Astrocyte (in vitro differentiated cells and primary cell): ENCODE results near the gene ACOT12. TPM values are rescaled to one million over a fixed set of nuclear protein-coding genes. Genes with fewer than 3 reads are reported as not detected.

Experiments used
- DNase-seq: peaks from one replicate; pipeline ENCODE4 v3.0.0-alpha.2; 2010; ENCODE audit warnings: low read depth
- FAIRE-seq: peaks from 2 replicates; lab custom pipeline; 2011; peaks lifted over from hg19 to GRCh38; lab: Jason Lieb, UNC
- H2AFZ ChIP-seq: 2 replicates; pipeline ENCODE4 v1.6.0; 2012; ENCODE audit warnings: low read depth, low read length, inconsistent platforms
- H3K27ac ChIP-seq: 2 replicates; pipeline ENCODE4 v1.5.1; 2011; ENCODE audit warnings: low read depth, low read length, inconsistent platforms
- H3K27me3 ChIP-seq: 2 replicates; pipeline ENCODE4 v1.6.0; 2011; ENCODE audit warnings: low read length, inconsistent platforms; ENCODE audit not compliant: insufficient read depth
- H3K36me3 ChIP-seq: 2 replicates; pipeline ENCODE4 v1.5.1; 2011; ENCODE audit warnings: low read length, inconsistent platforms; ENCODE audit not compliant: insufficient read depth
- H3K4me1 ChIP-seq: 2 replicates; pipeline ENCODE4 v1.5.1; 2011; ENCODE audit warnings: low read length, inconsistent platforms; ENCODE audit not compliant: insufficient read depth
- H3K4me2 ChIP-seq: 2 replicates; pipeline ENCODE4 v1.6.0; 2012; ENCODE audit warnings: low read length, inconsistent platforms
- H3K4me3 ChIP-seq: 2 replicates; pipeline ENCODE4 v1.5.1; 2011; ENCODE audit warnings: low read depth, mild to moderate bottlenecking, low read length, inconsistent platforms; ENCODE audit not compliant: insufficient read depth
- H3K79me2 ChIP-seq: 2 replicates; pipeline ENCODE4 v1.6.0; 2012; ENCODE audit warnings: mild to moderate bottlenecking, low read length, inconsistent platforms; ENCODE audit not compliant: insufficient read depth
- H3K9ac ChIP-seq: 2 replicates; pipeline ENCODE4 v1.6.0; 2012; ENCODE audit warnings: mild to moderate bottlenecking, low read length, inconsistent platforms
- H3K9me3 ChIP-seq: 2 replicates; pipeline ENCODE4 v1.5.1; 2012; ENCODE audit warnings: low read depth, mild to moderate bottlenecking, low read length, inconsistent platforms; ENCODE audit not compliant: insufficient read depth
- H4K20me1 ChIP-seq: 2 replicates; pipeline ENCODE4 v1.6.0; 2012; ENCODE audit warnings: low read length, inconsistent platforms; ENCODE audit not compliant: insufficient read depth
- H3K27ac Mint-ChIP-seq: one replicate; pipeline ENCODE4 v1.8.0; 2021; ENCODE audit warnings: mild to moderate bottlenecking, mixed read lengths; ENCODE audit not compliant: unreplicated experiment
- H3K27me3 Mint-ChIP-seq: one replicate; pipeline ENCODE4 v1.8.0; 2021; ENCODE audit warnings: low read depth, mixed read lengths; ENCODE audit not compliant: unreplicated experiment
- H3K36me3 Mint-ChIP-seq: one replicate; pipeline ENCODE4 v1.8.0; 2021; ENCODE audit warnings: low read depth, mixed read lengths; ENCODE audit not compliant: unreplicated experiment
- H3K4me1 Mint-ChIP-seq: one replicate; pipeline ENCODE4 v1.8.0; 2021; ENCODE audit warnings: low read depth, mixed read lengths; ENCODE audit not compliant: unreplicated experiment
- H3K4me3 Mint-ChIP-seq: one replicate; pipeline ENCODE4 v1.8.0; 2021; ENCODE audit warnings: mild to moderate bottlenecking, moderate library complexity, mixed read lengths; ENCODE audit not compliant: unreplicated experiment
- H3K9me3 Mint-ChIP-seq: one replicate; pipeline ENCODE4 v1.8.0; 2021; ENCODE audit warnings: mild to moderate bottlenecking, mixed read lengths; ENCODE audit not compliant: unreplicated experiment
- CTCF ChIP-seq: IDR thresholded peaks from 2 replicates; pipeline ENCODE4 v1.5.1; 2011; ENCODE audit warnings: low read depth, mild to moderate bottlenecking, inconsistent platforms, low read length, moderate library complexity; ENCODE audit not compliant: insufficient read depth
- EZH2 ChIP-seq: IDR thresholded peaks from 2 replicates; pipeline ENCODE4 v1.6.1; 2012; ENCODE audit warnings: mild to moderate bottlenecking, low read length, inconsistent platforms; ENCODE audit not compliant: insufficient read depth
- total RNA-seq: library from RNA; stranded (reverse); gene quantifications from 2 replicates; pipeline ENCODE4 v1.2.1, GENCODE V29; 2021

The ACOT12 gene
- total RNA-seq, 1 donor from 2014 or later: 0.09 TPM

DNA sequence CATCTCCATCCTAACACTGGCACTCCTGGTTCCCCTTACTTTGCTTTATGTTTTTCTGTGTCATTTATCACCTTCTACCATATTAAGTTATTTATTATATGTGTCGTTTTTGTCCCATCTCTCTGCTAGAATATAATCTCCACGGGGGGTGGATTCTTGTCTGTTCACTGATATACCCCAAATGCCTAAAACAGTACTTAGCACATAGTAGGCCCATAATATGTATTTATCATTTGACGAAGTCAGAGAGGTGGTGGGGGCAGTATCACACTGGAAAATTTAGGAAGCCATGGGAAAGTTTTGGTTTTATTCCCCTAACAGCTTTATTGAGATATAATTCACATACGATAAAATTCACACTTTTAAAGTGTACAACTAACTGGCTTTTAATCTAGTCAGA lies 78.1 kb downstream of the ACOT12 start:
- H3K4me3 Mint-ChIP-seq: no peak overlapping the region
- no peak for FAIRE-seq
- H3K27me3 Mint-ChIP-seq: no peaks in the 10 kb centered on the region
- no peaks in the 10 kb centered on the region for H3K4me1 Mint-ChIP-seq
- H3K4me2 ChIP-seq: no peak overlapping the region
- no peak for DNase-seq
- peak overlapping the region; percentile 63 for H3K27ac ChIP-seq
- H2AFZ ChIP-seq: no peak overlapping the region
- H3K27me3 ChIP-seq: no peaks in the 10 kb centered on the region
- no peaks in the 10 kb centered on the region for H4K20me1 ChIP-seq
- no peak overlapping the region for H3K9ac ChIP-seq
- peaks cover 5% of the 10 kb centered on the region for H3K36me3 Mint-ChIP-seq
- TF ChIP-seq EZH2 (no peak), CTCF (no peak)
- no peaks in the 10 kb centered on the region for H3K79me2 ChIP-seq
- H3K27ac Mint-ChIP-seq: no peak overlapping the region
- H3K36me3 ChIP-seq: peaks cover 22% of the 10 kb centered on the region
- H3K4me3 ChIP-seq: no peak overlapping the region
- H3K9me3 Mint-ChIP-seq: no peaks in the 10 kb centered on the region
- H3K9me3 ChIP-seq: no peaks in the 10 kb centered on the region
- peaks cover 3% of the 10 kb centered on the region for H3K4me1 ChIP-seq

GRCh38 chr5:81315336-81315735 lies 78.6 kb downstream of the ACOT12 start:
- H2AFZ ChIP-seq: no peak overlapping the region
- no peak overlapping the region for H3K9ac ChIP-seq
- Mint-ChIP-seq H3K4me3 (no peak overlapping the region), H3K27me3 (no peaks in the 10 kb centered on the region), H3K9me3 (no peaks in the 10 kb centered on the region), H3K4me1 (no peaks in the 10 kb centered on the region), H3K36me3 (peaks cover 5% of the 10 kb centered on the region), H3K27ac (no peak overlapping the region)
- H4K20me1 ChIP-seq: no peaks in the 10 kb centered on the region
- no peak overlapping the region for H3K4me3 ChIP-seq
- peak overlapping the region; percentile 63 for H3K27ac ChIP-seq
- DNase-seq: peak; percentile 76
- peaks cover 3% of the 10 kb centered on the region for H3K4me1 ChIP-seq
- no peaks in the 10 kb centered on the region for H3K27me3 ChIP-seq
- H3K36me3 ChIP-seq: peaks cover 22% of the 10 kb centered on the region
- no peak for FAIRE-seq
- no peak overlapping the region for H3K4me2 ChIP-seq
- no peaks in the 10 kb centered on the region for H3K9me3 ChIP-seq
- H3K79me2 ChIP-seq: no peaks in the 10 kb centered on the region
- no peak for TF ChIP-seq CTCF

- Histone ChIP-seq H3K9me3 (no peaks in the 10 kb centered on the region), H3K36me3 (peaks cover 22% of the 10 kb centered on the region), H3K4me3 (no peak overlapping the region), H3K4me2 (no peak overlapping the region), H2AFZ (no peak overlapping the region), H4K20me1 (no peaks in the 10 kb centered on the region), H3K27ac (no peak overlapping the region), H3K79me2 (no peaks in the 10 kb centered on the region), H3K4me1 (peaks cover 3% of the 10 kb centered on the region), H3K9ac (no peak overlapping the region), H3K27me3 (no peaks in the 10 kb centered on the region)
- no peaks in the 10 kb centered on the region for H3K27me3 Mint-ChIP-seq
- FAIRE-seq (no peak), DNase-seq (no peak)
- H3K9me3 Mint-ChIP-seq: no peaks in the 10 kb centered on the region
- H3K4me3 Mint-ChIP-seq: no peak overlapping the region
- H3K36me3 Mint-ChIP-seq: peaks cover 5% of the 10 kb centered on the region
- H3K4me1 Mint-ChIP-seq: no peaks in the 10 kb centered on the region
- no peak overlapping the region for H3K27ac Mint-ChIP-seq
- no peak for TF ChIP-seq EZH2
- TF ChIP-seq CTCF: no peak
These were observed 79.4 kb downstream of the ACOT12 start for GRCh38 chr5:81314581-81314980.
